GM12878 (cell line): ENCODE data around the gene GLMN.

ENCODE experiments used
- CTCF ChIP-seq, 3 experiments: IDR thresholded peaks in 2 of 3; conservative IDR thresholded peaks in 1 of 3; 2 replicates each; pipeline ENCODE4 v1.5.1; 2011; ENCODE audit warnings: low read depth in 3 of 3, low read length in 3 of 3, mild to moderate bottlenecking in 3 of 3, control low read depth in 2 of 3, moderate library complexity in 2 of 3, inconsistent platforms in 1 of 3, mixed read lengths in 1 of 3; ENCODE audit not compliant: control insufficient read depth in 2 of 3, insufficient read depth in 1 of 3; ENCODE audit errors: extremely low read depth in 1 of 3
- DPF2 ChIP-seq: fragments of 450-650 bp; IDR thresholded peaks from 2 replicates; pipeline ENCODE4 v1.6.1; 2017; ENCODE audit warnings: mild to moderate bottlenecking
- ESRRA ChIP-seq: IDR thresholded peaks from 2 replicates; pipeline ENCODE4 v1.6.1; 2012; ENCODE audit warnings: mild to moderate bottlenecking, low read length, improper control_type of control experiment
- FOS ChIP-seq: IDR thresholded peaks from 3 replicates; pipeline ENCODE4 v1.6.1; 2011; ENCODE audit warnings: borderline replicate concordance; ENCODE audit not compliant: insufficient read length; ENCODE audit errors: extremely low read depth
- GABPA ChIP-seq: IDR thresholded peaks from 2 replicates; pipeline ENCODE4 v1.6.1; 2014; ENCODE audit warnings: antibody characterized with exemption, low read depth, mild to moderate bottlenecking, inconsistent platforms
- GATAD2B ChIP-seq: fragments of 450-650 bp; conservative IDR thresholded peaks from 2 replicates; pipeline ENCODE4 v1.6.1; 2017; ENCODE audit warnings: low read depth, mild to moderate bottlenecking, moderate library complexity
- JUND ChIP-seq: IDR thresholded peaks from 2 replicates; pipeline ENCODE4 v1.6.1; 2012; ENCODE audit warnings: low read depth, mild to moderate bottlenecking, low read length, improper control_type of control experiment, moderate library complexity
- MTA3 ChIP-seq: IDR thresholded peaks from 2 replicates; pipeline ENCODE4 v1.6.1; 2012; ENCODE audit warnings: low read length, inconsistent platforms, borderline replicate concordance
- NFYB ChIP-seq: IDR thresholded peaks from 2 replicates; pipeline ENCODE4 v1.6.1; 2011; ENCODE audit warnings: low read depth, mild to moderate bottlenecking, low read length, improper control_type of control experiment, moderate library complexity; ENCODE audit not compliant: insufficient read depth
- POLR2A ChIP-seq: IDR thresholded peaks from 2 replicates; pipeline ENCODE4 v1.6.1; 2011; ENCODE audit warnings: low read depth, mild to moderate bottlenecking, low read length
- POLR2AphosphoS5 ChIP-seq: IDR thresholded peaks from 2 replicates; pipeline ENCODE4 v1.6.1; 2011; ENCODE audit warnings: mild to moderate bottlenecking, low read length, inconsistent platforms
- REST ChIP-seq: IDR thresholded peaks from 2 replicates; pipeline ENCODE4 v1.6.1; 2012; ENCODE audit warnings: mild to moderate bottlenecking, low read depth, low read length
- SMC3 ChIP-seq: IDR thresholded peaks from 2 replicates; pipeline ENCODE4 v1.6.1; 2011; ENCODE audit warnings: low read length, improper control_type of control experiment, borderline replicate concordance
- ZZZ3 ChIP-seq: IDR thresholded peaks from 2 replicates; pipeline ENCODE4 v1.6.1; 2011; ENCODE audit warnings: low read depth; ENCODE audit not compliant: control insufficient read depth, insufficient read length

- TF ChIP-seq MTA3, result no peak
- no peak for TF ChIP-seq POLR2A
- no peak for TF ChIP-seq NFYB
- TF ChIP-seq POLR2AphosphoS5, result no peak
- TF ChIP-seq REST, result no peak
- no peak for TF ChIP-seq FOS
- no peak for TF ChIP-seq JUND
- TF ChIP-seq GABPA, result no peak
- no peak for TF ChIP-seq DPF2
- TF ChIP-seq ZZZ3, result no peak
- no peak for TF ChIP-seq SMC3
- TF ChIP-seq ESRRA, result no peak
- no peak for TF ChIP-seq CTCF (IDR thresholded peaks at IDR 0.05 in 2 of 3, conservative IDR thresholded peaks at IDR 0.05 in 1 of 3; ENCODE audit: control insufficient read depth in 2 of 3, extremely low read depth in 1 of 3, insufficient read depth in 1 of 3, low read depth in 3 of 3, low read length in 3 of 3)
- TF ChIP-seq GATAD2B, result no peak
Observed at GRCh38 chr1:92211166-92211565, 87.6 kb downstream of the GLMN start.
